HG03432 (cell line): ENCODE measurements around the gene C10orf90.

Experiments
- ATAC-seq: cut with Tn5 transposase; IDR thresholded peaks from one replicate; pipeline ENCODE4 v1.9.1; 2021; ENCODE audit warnings: mild to moderate bottlenecking, moderate library complexity; ENCODE audit not compliant: unreplicated experiment

The C10orf90 gene

GRCh38 chr10:126588024-126588423, 82.5 kb downstream of the C10orf90 start:
- no peak for ATAC-seq

GRCh38 chr10:126586878-126587277, 83.6 kb downstream of the C10orf90 start:
- ATAC-seq: no peak

GRCh38 chr10:126586128-126586527, 84.4 kb downstream of the C10orf90 start:
- no peak for ATAC-seq

GRCh38 chr10:126585249-126586017, 85.1 kb downstream of the C10orf90 start:
- no peak for ATAC-seq

- ATAC-seq: no peak
Measured at GRCh38 chr10:126584836-126585235, 85.7 kb downstream of the C10orf90 start.

- ATAC-seq: no peak
Measured at GRCh38 chr10:126583552-126584200, 86.8 kb downstream of the C10orf90 start.

GRCh38 chr10:126581648-126582046, 88.8 kb downstream of the C10orf90 start:
- no peak for ATAC-seq

- no peak for ATAC-seq
Measured at GRCh38 chr10:126580873-126581647, 89.4 kb downstream of the C10orf90 start.

GRCh38 chr10:126576336-126576735, 94.2 kb downstream of the C10orf90 start:
- ATAC-seq: no peak

- no peak for ATAC-seq
Measured at GRCh38 chr10:126570621-126571602, 99.6 kb downstream of the C10orf90 start.

- no peak for ATAC-seq
Measured at GRCh38 chr10:126570245-126570570, 100.3 kb downstream of the C10orf90 start.

GRCh38 chr10:126569513-126570244, 100.8 kb downstream of the C10orf90 start:
- no peak for ATAC-seq

GRCh38 chr10:126568809-126569385, 101.6 kb downstream of the C10orf90 start:
- no peak for ATAC-seq

GRCh38 chr10:126565871-126566270, 104.6 kb downstream of the C10orf90 start:
- no peak for ATAC-seq

- ATAC-seq: no peak
Measured at GRCh38 chr10:126565441-126565840, 105.1 kb downstream of the C10orf90 start.

GRCh38 chr10:126564326-126564888, 106.1 kb downstream of the C10orf90 start:
- no peak for ATAC-seq

GRCh38 chr10:126563361-126563760, 107.1 kb downstream of the C10orf90 start:
- no peak for ATAC-seq

- no peak for ATAC-seq
Measured at GRCh38 chr10:126561921-126562680, 108.4 kb downstream of the C10orf90 start.
